HepG2 (cell line): ENCODE data around the gene NFATC4. TPM values are rescaled to one million over a fixed set of nuclear protein-coding genes. Genes with fewer than 3 reads are reported as not detected.

ENCODE experiments used
- ATAC-seq: fragments of 200-7000 bp; cut with Tn5 transposase; 3 replicates; pipeline ENCODE4 v1.9.1; 2020; ENCODE audit warnings: mild to moderate bottlenecking, moderate library complexity
- BruUV-seq: library from RNA; stranded (reverse); fragments of 400-500 nt; replicated peaks from 2 replicates; lab custom pipeline; 2021; lab: Mats Ljungman, UMichigan
- CTCF ChIA-PET: fragments of 300-600 bp; formaldehyde crosslinking; extraction: SDS; loops from one replicate; lab custom pipeline; 2021; ENCODE audit warnings: low total read pairs, inconsistent platforms, low intra/inter-chr PET ratio; lab: Yijun Ruan, JAX
- POLR2A ChIA-PET: fragments of 350-600 bp; sonication (Branson Sonifier 250); formaldehyde crosslinking; loops from one replicate; lab custom pipeline; 2020; ENCODE audit warnings: antibody characterized with exemption, inconsistent platforms; lab: Yijun Ruan, JAX
- DNase-seq: peaks from one replicate; pipeline ENCODE4 v3.0.0-alpha.2; 2015; ENCODE audit warnings: low spot score
- FAIRE-seq: peaks from 3 replicates; lab custom pipeline; 2011; peaks lifted over from hg19 to GRCh38; lab: Jason Lieb, UNC
- H2AFZ ChIP-seq: one replicate; pipeline ENCODE4 v1.6.1; 2011; ENCODE audit warnings: low read length, inconsistent platforms
- H3K27ac ChIP-seq: fragments of 300-600 bp; 3 replicates; pipeline ENCODE4 v1.8.0; 2011; ENCODE audit warnings: mixed run types, mild to moderate bottlenecking, mixed read lengths, low read length, inconsistent platforms; ENCODE audit not compliant: insufficient read depth; ENCODE audit errors: extremely low read length
- H3K27me3 ChIP-seq, 2 experiments: fragments of 200-600 bp in 1 of 2; 2 replicates in 1 of 2; 3 replicates in 1 of 2; pipeline versions ENCODE4 v1.6.0 to v1.8.0; 2011; ENCODE audit warnings: low read length in 2 of 2, mild to moderate bottlenecking in 2 of 2, moderate library complexity in 2 of 2, inconsistent platforms in 1 of 2; ENCODE audit not compliant: insufficient read depth in 2 of 2, control insufficient read depth in 1 of 2
- H3K36me3 ChIP-seq, 2 experiments: fragments of 200-600 bp in 1 of 2; replicated peaks in 1 of 2; 2 replicates in 1 of 2; 3 replicates in 1 of 2; pipeline versions ENCODE4 v1.5.1 to v1.8.0; 2011; ENCODE audit warnings: low read length in 2 of 2, inconsistent platforms in 1 of 2; ENCODE audit not compliant: insufficient read depth in 2 of 2, control insufficient read depth in 1 of 2
- H3K4me1 ChIP-seq: 2 replicates; pipeline ENCODE4 v1.5.1; 2012; ENCODE audit warnings: low read length, inconsistent platforms; ENCODE audit not compliant: insufficient read depth
- H3K4me2 ChIP-seq: 2 replicates; pipeline ENCODE4 v1.6.0; 2011; ENCODE audit warnings: low read depth, low read length, inconsistent platforms
- H3K4me3 ChIP-seq, 3 experiments: fragments of 200-600 bp in 1 of 3; sonication (generic), shearing (Covaris generic) in 1 of 3; replicated peaks in 1 of 3; 2 replicates each; pipeline ENCODE4 v1.5.1; 2011 to 2016; ENCODE audit warnings: low read length in 3 of 3, inconsistent platforms in 2 of 3, low read depth in 2 of 3, mild to moderate bottlenecking in 2 of 3, control low read depth in 1 of 3, mixed read lengths in 1 of 3; ENCODE audit not compliant: insufficient read depth in 1 of 3
- H3K79me2 ChIP-seq: one replicate; pipeline ENCODE4 v1.6.1; 2011; ENCODE audit warnings: low read length, inconsistent platforms; ENCODE audit not compliant: insufficient read depth
- H3K9ac ChIP-seq: 2 replicates; pipeline ENCODE4 v1.6.0; 2011; ENCODE audit warnings: mild to moderate bottlenecking, low read depth, low read length, inconsistent platforms; ENCODE audit not compliant: insufficient read depth
- H3K9me3 ChIP-seq: 2 replicates; pipeline ENCODE4 v1.5.1; 2012; ENCODE audit warnings: mild to moderate bottlenecking, low read length
- H4K20me1 ChIP-seq: 2 replicates; pipeline ENCODE4 v1.6.0; 2011; ENCODE audit warnings: inconsistent platforms, mild to moderate bottlenecking, low read length, moderate library complexity; ENCODE audit not compliant: insufficient read depth
- ARID3A ChIP-seq: IDR thresholded peaks from 2 replicates; pipeline ENCODE4 v1.6.1; 2012; ENCODE audit warnings: low read depth, low read length, improper control_type of control experiment
- PCBP2 ChIP-seq: fragments of 200-400 bp; formaldehyde crosslinking; optimal IDR thresholded peaks from 2 replicates; pipeline ENCODE3; 2018; ENCODE audit warnings: low read length, low read depth; ENCODE audit not compliant: poor library complexity, severe bottlenecking
- RORA ChIP-seq: sonication (generic); formaldehyde crosslinking; IDR thresholded peaks from 2 replicates; pipeline ENCODE4 v1.5.0; 2020; ENCODE audit warnings: mild to moderate bottlenecking, missing genetic modification reagents, moderate library complexity
- ZNF414 ChIP-seq: sonication (generic); formaldehyde crosslinking; IDR thresholded peaks from 2 replicates; pipeline ENCODE4 v1.5.0; 2020; ENCODE audit warnings: missing genetic modification reagents
- WGBS: methylation state at CpG from one replicate; pipeline ENCODE4 v1.1.6; 2017; ENCODE audit warnings: low lambda C conversion rate; 5-methylcytosine and 5-hydroxymethylcytosine counted together
- in situ Hi-C: cut with HindIII; loops from 2 replicates; pipeline ENCODE4 v1.10.0; 2017; ENCODE audit warnings: low pct_unique_long_range_greater_than_20kb; ENCODE audit not compliant: extremely low pct_ligation_motif_present
- intact Hi-C: fragments of 100-400 bp; cut with micrococcal nuclease; formaldehyde crosslinking; loops from one replicate; pipeline ENCODE4 v1.10.0; 2022; ENCODE audit not compliant: unreplicated experiment
- polyA plus RNA-seq, 8 experiments: library from polyadenylated mRNA; depleted of rRNA in 3 of 8; stranded (reverse) in 7 of 8; unstranded in 1 of 8; fragments of >200 nt; fragmentation: Illumina TruSeq in 4 of 8; extraction: Trizol in 4 of 8; gene quantifications; 2 replicates each; pipeline versions ENCODE4 v1.2.1 to v1.2.3, GENCODE V29; 2011 to 2016; ENCODE audit warnings: low read depth in 4 of 8, missing spikeins in 1 of 8, mixed read lengths in 1 of 8; ENCODE audit not compliant: insufficient read depth in 1 of 8
- total RNA-seq, 5 experiments: library from RNA; depleted of rRNA; stranded (reverse); fragments of >200 nt; fragmentation: Illumina TruSeq; extraction: Trizol; gene quantifications; 2 replicates each; pipeline ENCODE4 v1.2.3, GENCODE V29; 2016; ENCODE audit warnings: low read depth in 1 of 5
- TF ChIP-seq, protein P1 (sequence below): sonication (generic); formaldehyde crosslinking; IDR thresholded peaks from 2 replicates; pipeline ENCODE4 v1.4.0; 2020; ENCODE audit warnings: missing genetic modification reagents

Gene NFATC4
- total and polyA plus RNA-seq, 2 of the 13 experiments (the other 11 are each of a cell fraction or from before 2014, with no cell fraction given), result 0.04 to 0.15 TPM

DNA sequence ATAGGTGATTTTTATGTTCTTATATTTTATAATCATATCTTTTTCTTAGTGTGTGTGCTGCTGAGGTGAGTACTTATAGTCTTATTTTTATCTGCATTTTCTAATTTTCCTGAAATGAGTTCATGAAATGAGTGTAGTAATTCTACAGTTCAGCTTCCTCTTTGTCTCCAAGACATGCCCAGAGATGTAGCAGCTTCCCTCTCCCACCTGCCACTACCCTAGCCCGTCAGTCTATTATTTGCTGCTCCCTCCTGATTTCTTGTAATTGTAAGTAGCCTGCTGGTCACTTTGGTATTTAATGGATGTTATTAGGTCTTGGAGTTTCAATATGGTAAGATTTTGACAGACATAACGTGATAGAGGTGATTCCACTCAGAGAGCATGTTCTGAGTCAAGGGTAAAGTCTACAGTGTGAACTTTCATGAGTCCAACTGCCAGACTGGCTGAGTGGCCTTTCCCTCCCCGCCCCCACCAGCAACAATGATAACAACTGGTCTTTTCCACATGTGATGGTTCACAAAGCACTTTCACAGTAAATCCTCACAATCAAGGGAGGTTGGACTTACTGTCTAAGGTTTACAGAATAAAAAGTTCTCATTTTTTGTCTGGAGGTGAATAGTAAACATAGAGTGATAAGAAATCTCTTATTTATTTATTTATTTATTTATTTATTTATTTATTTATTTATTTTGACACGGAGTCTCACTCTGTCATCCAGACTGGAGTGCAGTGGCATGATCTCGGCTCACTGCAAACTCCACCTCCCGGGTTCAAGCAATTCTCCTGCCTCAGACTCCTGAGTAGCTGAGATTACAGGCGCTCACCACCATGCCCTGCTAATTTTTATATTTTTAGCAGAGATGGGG is 24.0 kb upstream of the NFATC4 start (continued):
- TF ChIP-seq ARID3A (peak; percentile 76), ZNF414 (CRISPR knock-in tag) (peak; percentile 70; the same call in 1 of the 2 replicates)

DNA sequence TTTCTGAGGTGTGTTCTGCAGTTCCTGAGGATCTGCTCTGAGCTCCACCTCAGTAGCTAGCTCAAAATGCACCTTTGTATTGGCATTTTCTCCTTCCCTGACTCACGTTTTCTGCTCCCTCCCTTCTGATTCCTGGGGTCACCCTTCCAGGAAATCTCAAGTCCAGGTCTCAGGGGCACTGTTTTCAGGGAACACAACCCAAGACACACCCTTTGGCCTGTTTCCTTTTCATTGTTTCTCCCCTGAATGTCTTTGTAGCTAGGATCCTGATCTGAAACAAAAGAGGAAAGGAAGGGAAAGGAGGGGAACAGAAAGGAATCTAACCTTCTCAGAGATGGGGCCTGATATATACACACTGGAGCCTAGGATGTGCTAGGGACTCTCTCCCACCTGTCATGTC is 20.9 kb upstream of the NFATC4 start:
- POLR2A ChIA-PET, result interaction anchor here (1.7 kb wide), 1 partner anchor 83 kb away, joined by 5 read pairs; the partner anchor contains the start of gene KHNYN
- Histone ChIP-seq H3K27me3 (peaks cover 3 to 14% of the 10 kb centered on the region in 2 experiments; a peak in 2 of 5 replicates), H2AFZ (no peak overlapping the region), H4K20me1 (no peaks in the 10 kb centered on the region), H3K27ac (no peak overlapping the region), H3K9ac (no peak overlapping the region), H3K79me2 (no peaks in the 10 kb centered on the region), H3K4me3 (no peak overlapping the region), H3K4me2 (no peak overlapping the region), H3K9me3 (no peaks in the 10 kb centered on the region), H3K36me3 (no peaks in the 10 kb centered on the region)
- in situ Hi-C loops (no loop called here), intact Hi-C loops (no loop called here)
- ATAC-seq (no peak), DNase-seq (no peak), FAIRE-seq (no peak)
- TF ChIP-seq PCBP2, result peak; percentile 74
- TF ChIP-seq, protein P1, sequence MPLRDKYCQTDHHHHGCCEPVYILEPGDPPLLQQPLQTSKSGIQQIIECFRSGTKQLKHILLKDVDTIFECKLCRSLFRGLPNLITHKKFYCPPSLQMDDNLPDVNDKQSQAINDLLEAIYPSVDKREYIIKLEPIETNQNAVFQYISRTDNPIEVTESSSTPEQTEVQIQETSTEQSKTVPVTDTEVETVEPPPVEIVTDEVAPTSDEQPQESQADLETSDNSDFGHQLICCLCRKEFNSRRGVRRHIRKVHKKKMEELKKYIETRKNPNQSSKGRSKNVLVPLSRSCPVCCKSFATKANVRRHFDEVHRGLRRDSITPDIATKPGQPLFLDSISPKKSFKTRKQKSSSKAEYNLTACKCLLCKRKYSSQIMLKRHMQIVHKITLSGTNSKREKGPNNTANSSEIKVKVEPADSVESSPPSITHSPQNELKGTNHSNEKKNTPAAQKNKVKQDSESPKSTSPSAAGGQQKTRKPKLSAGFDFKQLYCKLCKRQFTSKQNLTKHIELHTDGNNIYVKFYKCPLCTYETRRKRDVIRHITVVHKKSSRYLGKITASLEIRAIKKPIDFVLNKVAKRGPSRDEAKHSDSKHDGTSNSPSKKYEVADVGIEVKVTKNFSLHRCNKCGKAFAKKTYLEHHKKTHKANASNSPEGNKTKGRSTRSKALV (CRISPR knock-in tag), result no peak
- no peak for TF ChIP-seq RORA (CRISPR knock-in tag)
- TF ChIP-seq, all 625 proteins: peak for 1
- peaks cover 7% of the 10 kb centered on the region for H3K4me1 ChIP-seq
- WGBS, result 0% methylated on average over 1 of the region's 1 CpG
- no TSS peak for BruUV-seq
- CTCF ChIA-PET, result no interaction called here
